ENCODE results near the gene ZMYND8. TPM values are rescaled to one million over a fixed set of nuclear protein-coding genes. Genes with fewer than 3 reads are reported as not detected.
A peak's percentile ranks its signal among the peaks of the same experiment; 100 is the strongest.

ZMYND8 gene
- total RNA-seq, 4 donors from 2014 or later: 29.7 to 42.4 (median 30.9) TPM

DNA sequence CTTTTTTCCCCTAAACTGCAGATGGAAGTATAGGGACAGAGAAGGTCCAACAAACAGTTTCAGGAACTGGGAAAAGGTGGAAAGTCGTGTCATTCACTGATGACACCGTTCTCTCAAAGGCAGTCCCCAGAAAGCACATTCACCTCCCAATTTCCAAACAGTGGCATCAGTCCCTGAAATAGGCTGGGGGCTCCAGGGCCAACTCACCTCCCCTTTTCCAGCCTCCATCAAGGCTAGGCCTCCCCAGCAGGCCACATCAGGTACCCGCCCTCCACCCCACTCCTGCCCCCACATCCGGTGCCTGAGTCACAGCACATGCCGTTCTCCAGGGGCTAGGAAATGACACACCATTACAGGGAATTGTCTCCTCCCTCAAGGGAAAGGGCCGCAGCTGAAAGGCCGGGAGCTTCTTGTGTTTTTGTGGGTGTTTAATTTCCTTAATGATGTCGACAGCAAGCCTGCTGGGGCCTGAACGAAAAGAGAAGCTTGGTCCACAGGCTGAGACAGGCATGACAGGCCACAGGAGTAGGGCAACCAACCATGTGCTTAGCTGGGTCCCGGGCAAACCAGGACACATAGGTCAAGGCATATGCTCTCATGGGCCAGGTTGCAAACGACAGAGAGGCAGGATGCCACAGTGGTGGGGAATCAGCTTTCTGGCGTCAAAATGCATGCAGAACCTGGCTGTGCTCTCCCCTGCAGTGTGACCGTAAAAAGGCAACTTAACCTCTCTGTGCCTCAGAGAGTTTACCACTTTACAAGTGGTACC, 39.2 kb downstream of the ZMYND8 start:
- 37 to 48% methylated on average over 12 to 13 of the region's 13 CpGs for WGBS, 2 donors
- H3K27ac ChIP-seq: peak overlapping the region; percentile 99 to 100 (median 100)
- H3K27me3 ChIP-seq: no peaks in the 10 kb centered on the region
- intact Hi-C loops (cut with DNase I): loop anchor here (5.0 kb wide), 1 partner anchor 40 kb away; the partner anchor contains the start of gene ZMYND8
- peak; percentile 74 to 81 for DNase-seq
- TF ChIP-seq, protein P1, sequence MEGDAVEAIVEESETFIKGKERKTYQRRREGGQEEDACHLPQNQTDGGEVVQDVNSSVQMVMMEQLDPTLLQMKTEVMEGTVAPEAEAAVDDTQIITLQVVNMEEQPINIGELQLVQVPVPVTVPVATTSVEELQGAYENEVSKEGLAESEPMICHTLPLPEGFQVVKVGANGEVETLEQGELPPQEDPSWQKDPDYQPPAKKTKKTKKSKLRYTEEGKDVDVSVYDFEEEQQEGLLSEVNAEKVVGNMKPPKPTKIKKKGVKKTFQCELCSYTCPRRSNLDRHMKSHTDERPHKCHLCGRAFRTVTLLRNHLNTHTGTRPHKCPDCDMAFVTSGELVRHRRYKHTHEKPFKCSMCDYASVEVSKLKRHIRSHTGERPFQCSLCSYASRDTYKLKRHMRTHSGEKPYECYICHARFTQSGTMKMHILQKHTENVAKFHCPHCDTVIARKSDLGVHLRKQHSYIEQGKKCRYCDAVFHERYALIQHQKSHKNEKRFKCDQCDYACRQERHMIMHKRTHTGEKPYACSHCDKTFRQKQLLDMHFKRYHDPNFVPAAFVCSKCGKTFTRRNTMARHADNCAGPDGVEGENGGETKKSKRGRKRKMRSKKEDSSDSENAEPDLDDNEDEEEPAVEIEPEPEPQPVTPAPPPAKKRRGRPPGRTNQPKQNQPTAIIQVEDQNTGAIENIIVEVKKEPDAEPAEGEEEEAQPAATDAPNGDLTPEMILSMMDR (IDR thresholded peaks at IDR 0.05): peak in 2 of 6 experiments; percentile 11 to 15
- TF ChIP-seq POLR2A (IDR thresholded peaks at IDR 0.05): peak in 1 of 2 donors; percentile 49
- H3K36me3 ChIP-seq: no peaks in the 10 kb centered on the region
- H3K4me1 ChIP-seq: peaks cover 75 to 100% of the 10 kb centered on the region in 2 donors
- H3K9me3 ChIP-seq: no peaks in the 10 kb centered on the region
- H3K4me3 ChIP-seq (replicated peaks in 1 of 3): no peak overlapping the region

DNA sequence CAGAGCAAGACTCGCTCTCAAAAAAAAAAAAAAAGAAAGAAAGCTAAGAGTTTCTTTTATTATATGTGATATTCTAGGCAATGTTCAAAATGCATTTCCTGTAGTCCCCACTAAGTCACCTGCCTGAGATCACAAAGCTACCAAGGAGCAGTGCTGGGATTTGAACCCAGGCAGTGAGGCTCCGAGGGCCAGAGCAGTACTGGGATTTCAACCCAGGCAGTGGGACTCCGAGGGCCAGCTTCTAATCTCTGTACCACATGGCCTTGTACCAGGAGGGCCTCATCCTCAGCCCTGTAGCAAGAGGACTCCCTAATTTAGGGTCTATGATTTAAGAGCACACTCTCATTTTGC, 39.7 kb downstream of the ZMYND8 start:
- intact Hi-C loops (cut with DNase I): loop anchor here (5.0 kb wide), 1 partner anchor 41 kb away; the partner anchor contains the start of gene ZMYND8
- no peak overlapping the region for H3K4me3 ChIP-seq (replicated peaks in 1 of 3)
- TF ChIP-seq POLR2A (IDR thresholded peaks at IDR 0.05): no peak
- TF ChIP-seq, protein P1 (IDR thresholded peaks at IDR 0.05): no peak
- peaks cover 78 to 98% of the 10 kb centered on the region in 2 donors for H3K4me1 ChIP-seq
- H3K36me3 ChIP-seq: no peaks in the 10 kb centered on the region
- H3K27ac ChIP-seq: peak overlapping the region; percentile 99 to 100 (median 100)
- WGBS, 2 donors: 87 to 93% methylated on average over 3 of the region's 3 CpGs
- H3K27me3 ChIP-seq: no peaks in the 10 kb centered on the region
- DNase-seq: no peak
- no peaks in the 10 kb centered on the region for H3K9me3 ChIP-seq

DNA sequence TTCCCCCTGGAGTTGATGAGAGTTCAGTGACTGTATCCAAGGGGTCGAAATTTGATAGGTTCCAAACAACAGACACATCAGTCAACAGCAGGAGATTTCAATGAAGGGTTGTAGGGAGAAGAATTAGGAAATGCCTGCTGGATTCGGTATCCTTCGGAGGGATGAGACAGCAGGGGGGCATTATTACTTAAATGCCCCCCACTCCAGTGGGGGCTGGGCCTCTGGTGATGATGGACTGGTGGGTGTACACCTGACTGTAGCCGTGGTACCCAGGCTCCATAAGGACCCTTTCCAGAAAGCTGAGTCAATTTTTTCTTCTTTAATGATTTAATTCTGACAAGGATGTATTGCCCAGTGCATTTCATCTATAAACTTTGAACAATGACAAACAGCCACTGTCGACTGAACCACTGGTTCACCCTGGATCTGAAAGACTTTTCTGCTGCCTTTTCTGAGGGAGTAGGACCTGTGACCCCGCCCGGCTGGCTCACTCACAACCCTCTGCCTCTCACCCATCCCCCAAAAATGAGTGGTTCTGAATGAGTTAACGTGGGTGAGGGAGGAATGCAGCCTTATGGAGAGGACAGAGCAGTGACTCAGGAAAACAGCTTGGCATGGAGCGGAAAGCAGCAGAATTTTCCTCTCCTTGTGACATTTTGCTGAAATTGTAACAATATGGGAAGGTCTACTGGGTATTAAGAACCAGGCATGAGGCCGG, 41.0 kb downstream of the ZMYND8 start:
- 52 to 59% methylated on average over 10 of the region's 10 CpGs for WGBS, 2 donors
- peak; percentile 61 to 66 for DNase-seq
- TF ChIP-seq POLR2A (IDR thresholded peaks at IDR 0.05): no peak
- TF ChIP-seq, protein P1 (IDR thresholded peaks at IDR 0.05): no peak
- intact Hi-C loops (cut with DNase I): loop anchor here (5.0 kb wide), 1 partner anchor 42 kb away; the partner anchor contains the start of gene ZMYND8
- Histone ChIP-seq H3K9me3 (no peaks in the 10 kb centered on the region), H3K4me3 (replicated peaks in 1 of 3) (no peak overlapping the region), H3K27ac (peak overlapping the region; percentile 99 to 100 (median 100)), H3K36me3 (no peaks in the 10 kb centered on the region), H3K4me1 (peaks cover 66 to 94% of the 10 kb centered on the region in 2 donors), H3K27me3 (no peaks in the 10 kb centered on the region)

DNA sequence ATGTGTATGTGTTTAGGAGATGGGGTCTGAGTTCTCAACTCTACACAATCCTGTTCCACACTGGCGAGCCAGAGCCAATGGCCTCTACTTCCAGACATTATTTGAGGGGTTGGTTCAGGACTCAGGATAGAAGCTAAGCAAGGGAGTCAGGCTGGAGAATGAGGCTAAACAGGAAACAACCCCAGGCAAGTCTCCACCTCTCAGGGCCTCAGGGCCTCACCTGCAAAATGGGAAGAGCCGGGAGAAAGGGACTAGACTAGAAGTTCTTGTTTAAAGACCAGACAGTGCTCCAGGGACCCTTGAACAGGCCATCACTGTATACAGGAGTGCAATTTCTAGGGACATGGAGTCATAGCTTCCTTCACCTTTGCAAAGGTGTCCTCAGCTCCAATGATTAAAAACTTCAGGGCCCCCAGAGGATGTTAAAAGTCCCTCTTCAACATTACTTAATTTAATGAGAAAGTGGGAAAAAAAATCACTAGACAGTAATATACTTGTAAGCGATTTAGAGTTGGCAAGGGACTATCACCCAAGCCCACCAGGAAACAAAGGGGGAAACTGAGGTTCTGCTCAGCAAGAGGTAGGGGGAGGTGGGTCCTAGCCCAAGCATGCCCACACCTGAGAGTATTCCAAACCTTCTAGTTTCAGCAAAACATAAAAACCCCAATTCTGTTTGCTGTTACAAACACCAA, 41.7 kb downstream of the ZMYND8 start:
- no peak for DNase-seq
- no peaks in the 10 kb centered on the region for H3K9me3 ChIP-seq
- TF ChIP-seq POLR2A (IDR thresholded peaks at IDR 0.05): no peak
- TF ChIP-seq, protein P1 (IDR thresholded peaks at IDR 0.05): no peak
- intact Hi-C loops (cut with DNase I): loop anchor here (5.0 kb wide), 1 partner anchor 43 kb away; the partner anchor contains the start of gene ZMYND8
- WGBS, 2 donors: 98 to 100% methylated on average over 3 of the region's 3 CpGs
- H3K27me3 ChIP-seq: no peaks in the 10 kb centered on the region
- H3K4me3 ChIP-seq (replicated peaks in 1 of 3): no peak overlapping the region
- H3K4me1 ChIP-seq: peaks cover 64 to 94% of the 10 kb centered on the region in 2 donors
- no peaks in the 10 kb centered on the region for H3K36me3 ChIP-seq
- H3K27ac ChIP-seq: peak overlapping the region; percentile 99 to 100 (median 100)

Measured in thyroid gland (tissue), 4 donors.